ENCODE measurements around the gene HIGD2A. TPM values are rescaled to one million over a fixed set of nuclear protein-coding genes. Genes with fewer than 3 reads are reported as not detected.
A peak's percentile ranks its signal among the peaks of the same experiment; 100 is the strongest.

The HIGD2A gene
- polyA plus RNA-seq, 2 of the 4 experiments (the other 2 are of a cell fraction) = 102 to 205 TPM

DNA sequence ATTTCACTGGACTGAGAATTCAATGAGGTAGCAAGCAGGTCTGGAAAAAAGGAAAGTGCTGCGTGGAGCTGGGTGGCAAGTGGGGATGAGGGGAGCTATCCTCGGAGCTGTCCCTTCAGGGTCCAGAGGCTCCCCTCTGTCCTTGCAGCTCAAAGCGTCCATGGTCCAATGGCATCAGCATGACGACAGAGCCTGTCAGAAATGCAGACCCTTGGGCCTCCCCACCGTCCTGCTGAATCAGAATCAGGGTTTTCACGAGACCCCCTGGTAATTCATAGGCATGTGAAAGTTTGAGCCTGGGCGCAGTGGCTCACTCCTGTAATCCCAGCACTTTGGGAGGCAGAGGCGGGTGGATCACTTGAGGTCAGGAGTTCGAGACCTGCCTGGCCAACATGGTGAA lies 5.5 kb downstream of the HIGD2A start (continued):
- TF ChIP-seq, protein P1, sequence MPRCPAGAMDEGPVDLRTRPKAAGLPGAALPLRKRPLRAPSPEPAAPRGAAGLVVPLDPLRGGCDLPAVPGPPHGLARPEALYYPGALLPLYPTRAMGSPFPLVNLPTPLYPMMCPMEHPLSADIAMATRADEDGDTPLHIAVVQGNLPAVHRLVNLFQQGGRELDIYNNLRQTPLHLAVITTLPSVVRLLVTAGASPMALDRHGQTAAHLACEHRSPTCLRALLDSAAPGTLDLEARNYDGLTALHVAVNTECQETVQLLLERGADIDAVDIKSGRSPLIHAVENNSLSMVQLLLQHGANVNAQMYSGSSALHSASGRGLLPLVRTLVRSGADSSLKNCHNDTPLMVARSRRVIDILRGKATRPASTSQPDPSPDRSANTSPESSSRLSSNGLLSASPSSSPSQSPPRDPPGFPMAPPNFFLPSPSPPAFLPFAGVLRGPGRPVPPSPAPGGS (IDR thresholded peaks at IDR 0.05) = no peak
- TF ChIP-seq CEBPB (IDR thresholded peaks at IDR 0.05) (no peak), POLR2A (IDR thresholded peaks at IDR 0.05; ENCODE audit: low read length) (no peak), HMGXB4 (CRISPR knock-in tag; IDR thresholded peaks at IDR 0.05; ENCODE audit: borderline replicate concordance) (no peak), RNF2 (IDR thresholded peaks at IDR 0.05; ENCODE audit: borderline replicate concordance, low read depth) (no peak)

DNA sequence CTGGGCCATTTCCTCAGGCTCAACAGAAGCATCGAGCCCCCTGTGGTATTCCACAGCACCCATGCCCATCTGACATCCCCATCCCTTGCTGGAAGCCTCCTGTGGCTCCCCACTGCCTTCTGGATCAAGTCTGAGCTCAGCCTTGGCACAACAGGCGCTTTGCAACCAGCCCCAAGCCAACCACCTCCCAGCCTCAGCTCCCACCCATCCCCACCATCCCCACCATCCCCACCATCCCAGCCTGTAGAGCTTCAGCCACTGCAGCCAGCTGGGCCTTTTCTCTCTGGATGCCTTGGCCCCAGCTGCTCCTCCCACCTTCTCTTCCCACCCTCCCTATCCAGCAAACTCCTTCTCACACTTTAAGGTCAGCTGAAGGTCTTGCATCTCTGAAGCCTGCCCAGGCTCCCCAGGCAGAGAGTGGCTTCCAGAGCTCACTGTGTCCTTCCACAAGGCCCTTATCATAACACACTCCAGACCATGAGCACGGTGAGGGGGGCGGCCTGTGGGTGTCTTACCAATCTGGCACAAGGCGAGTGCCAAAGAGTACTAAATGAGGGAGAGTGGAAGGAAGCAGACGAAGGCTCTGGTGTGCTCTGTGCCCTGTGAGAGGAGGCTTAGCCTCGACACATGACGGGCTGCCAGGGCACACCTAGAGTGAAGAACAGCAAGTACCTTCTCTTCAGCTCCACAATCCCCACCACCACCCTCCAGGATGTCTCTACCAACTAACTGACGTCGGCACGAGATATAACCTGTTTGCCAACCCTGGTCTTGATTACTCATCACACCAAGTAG lies 6.5 kb downstream of the HIGD2A start:
- 90% methylated on average over 11 of the region's 11 CpGs for WGBS (ENCODE audit: missing lambda C conversion rate)
- Histone ChIP-seq H3K9me3 (no peaks in the 10 kb centered on the region), H3K4me2 (no peak overlapping the region), H3K4me3 (no peak overlapping the region), H3K4me1 (peaks cover under 1% of the 10 kb centered on the region; the same call in 2 of the 3 replicates), H3K27ac (no peak overlapping the region)
- DNase-seq (ENCODE audit: low read depth in 1 of 2, low spot score in 1 of 2) = no peak
- POLR2A ChIA-PET = no interaction called here
- CTCF ChIA-PET = interaction anchor here (0.6 to 1.7 kb wide), 6 partner anchors 9 to 257 kb away, joined by 3 to 5 read pairs (median 3); partner anchors contain the start of gene CLTB
- TF ChIP-seq CBX8 (IDR thresholded peaks at IDR 0.05) (no peak), HOXB13 (CRISPR knock-in tag; IDR thresholded peaks at IDR 0.05; ENCODE audit: low read depth) (no peak), NR3C1 (IDR thresholded peaks at IDR 0.05) (no peak), RARB (CRISPR knock-in tag; IDR thresholded peaks at IDR 0.05) (no peak), ZC3H11A (IDR thresholded peaks at IDR 0.05) (no peak), TP53 (CRISPR knock-in tag; IDR thresholded peaks at IDR 0.05) (no peak), RNF2 (IDR thresholded peaks at IDR 0.05; ENCODE audit: borderline replicate concordance, low read depth) (no peak)
- TF ChIP-seq, protein P2, sequence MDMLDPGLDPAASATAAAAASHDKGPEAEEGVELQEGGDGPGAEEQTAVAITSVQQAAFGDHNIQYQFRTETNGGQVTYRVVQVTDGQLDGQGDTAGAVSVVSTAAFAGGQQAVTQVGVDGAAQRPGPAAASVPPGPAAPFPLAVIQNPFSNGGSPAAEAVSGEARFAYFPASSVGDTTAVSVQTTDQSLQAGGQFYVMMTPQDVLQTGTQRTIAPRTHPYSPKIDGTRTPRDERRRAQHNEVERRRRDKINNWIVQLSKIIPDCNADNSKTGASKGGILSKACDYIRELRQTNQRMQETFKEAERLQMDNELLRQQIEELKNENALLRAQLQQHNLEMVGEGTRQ (IDR thresholded peaks at IDR 0.05) = no peak
- no peak for FAIRE-seq
- no peak; a peak in 1 of 6 replicates for ATAC-seq

GRCh38 chr5:176396330-176396729 lies 7.8 kb downstream of the HIGD2A start:
- 0 out of 6 replicates have a peak, but pooled peaks of 1 of the 2 experiments have one; percentile 14 for ATAC-seq
- POLR2A ChIA-PET = no interaction called here
- Histone ChIP-seq H3K4me3 (no peak overlapping the region), H3K4me2 (no peak overlapping the region), H3K4me1 (peaks cover 13% of the 10 kb centered on the region; the same call in 2 of the 3 replicates), H3K9me3 (no peaks in the 10 kb centered on the region), H3K27ac (no peak overlapping the region)
- no peak for DNase-seq (ENCODE audit: low read depth in 1 of 2, low spot score in 1 of 2)
- FAIRE-seq = no peak
- WGBS (ENCODE audit: missing lambda C conversion rate) = 72% methylated on average over 6 of the region's 6 CpGs
- TF ChIP-seq MAFK (IDR thresholded peaks at IDR 0.05; ENCODE audit: partially characterized antibody) (peak; percentile 93), FOXS1 (CRISPR knock-in tag; IDR thresholded peaks at IDR 0.05) (no peak), FOSB (CRISPR knock-in tag; IDR thresholded peaks at IDR 0.05) (no peak), RARB (CRISPR knock-in tag; IDR thresholded peaks at IDR 0.05) (no peak), HOXA7 (CRISPR knock-in tag; IDR thresholded peaks at IDR 0.05) (no peak), POLR2A (IDR thresholded peaks at IDR 0.05; ENCODE audit: low read length) (no peak)
- TF ChIP-seq, protein P3, sequence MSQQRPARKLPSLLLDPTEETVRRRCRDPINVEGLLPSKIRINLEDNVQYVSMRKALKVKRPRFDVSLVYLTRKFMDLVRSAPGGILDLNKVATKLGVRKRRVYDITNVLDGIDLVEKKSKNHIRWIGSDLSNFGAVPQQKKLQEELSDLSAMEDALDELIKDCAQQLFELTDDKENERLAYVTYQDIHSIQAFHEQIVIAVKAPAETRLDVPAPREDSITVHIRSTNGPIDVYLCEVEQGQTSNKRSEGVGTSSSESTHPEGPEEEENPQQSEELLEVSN (IDR thresholded peaks at IDR 0.05; ENCODE audit: borderline replicate concordance, low read depth) = no peak
- CTCF ChIA-PET = interaction anchor here (1.1 to 1.6 kb wide), 3 partner anchors 11 to 182 kb away, joined by 3 to 5 read pairs (median 3); no protein-coding TSS in a partner anchor
